Liver (tissue), 9 donors: ENCODE measurements around the gene LGALS9C. TPM values are rescaled to one million over a fixed set of nuclear protein-coding genes. Genes with fewer than 3 reads are reported as not detected.
"Not testable (repeated sequence)": the region's sequence is repeated elsewhere in the genome, so short reads cannot be mapped to it uniquely, and the experiment has no call there.

ENCODE experiments used
- DNase-seq: peaks from one replicate; pipeline ENCODE4 v3.0.0-alpha.2; 2017; ENCODE audit warnings: low spot score
- H3K27ac ChIP-seq, 2 donors: one replicate each; pipeline ENCODE4 v1.7.0; 2013; ENCODE audit warnings: inconsistent platforms in 2 of 2, low read length in 2 of 2, control low read depth in 1 of 2, low read depth in 1 of 2, mild to moderate bottlenecking in 1 of 2
- H3K27me3 ChIP-seq, 4 donors: one replicate each; pipeline versions ENCODE4 v1.6.1 to v1.7.0; 2013; ENCODE audit warnings: low read length in 3 of 4, inconsistent platforms in 1 of 4, mild to moderate bottlenecking in 1 of 4, moderate library complexity in 1 of 4; ENCODE audit not compliant: control insufficient read depth in 4 of 4, insufficient read depth in 4 of 4
- H3K36me3 ChIP-seq, 4 donors: one replicate each; pipeline versions ENCODE4 v1.6.1 to v1.7.0; 2013; ENCODE audit warnings: low read length in 3 of 4, mild to moderate bottlenecking in 3 of 4, low read depth in 1 of 4, moderate library complexity in 1 of 4; ENCODE audit not compliant: control insufficient read depth in 4 of 4, insufficient read depth in 3 of 4
- H3K4me1 ChIP-seq, 4 donors: one replicate each; pipeline versions ENCODE4 v1.6.1 to v1.7.0; 2013; ENCODE audit warnings: low read length in 3 of 4, mild to moderate bottlenecking in 3 of 4, moderate library complexity in 1 of 4; ENCODE audit not compliant: control insufficient read depth in 4 of 4, insufficient read depth in 4 of 4
- H3K4me3 ChIP-seq, 3 donors: one replicate each; pipeline versions ENCODE4 v1.6.1 to v1.7.0; 2013; ENCODE audit warnings: low read length in 3 of 3, control low read depth in 1 of 3, low read depth in 1 of 3, mild to moderate bottlenecking in 1 of 3
- H3K9ac ChIP-seq, 2 donors: one replicate each; pipeline ENCODE4 v1.7.0; 2013; ENCODE audit warnings: low read length in 2 of 2, mild to moderate bottlenecking in 2 of 2, moderate library complexity in 2 of 2, control low read depth in 1 of 2, low read depth in 1 of 2
- H3K9me3 ChIP-seq, 4 donors: one replicate each; pipeline versions ENCODE4 v1.6.1 to v1.7.0; 2013; ENCODE audit warnings: low read length in 3 of 4; ENCODE audit not compliant: control insufficient read depth in 4 of 4
- RXRA ChIP-seq, 2 donors: IDR thresholded peaks; 2 replicates each; pipeline ENCODE4 v1.6.1; 2017 to 2018; ENCODE audit warnings: antibody characterized with exemption in 2 of 2, mild to moderate bottlenecking in 1 of 2
- WGBS: extraction: QIAGEN DNeasy Blood & Tissue Kit; methylation state at CpG from one replicate; pipeline ENCODE4 v1.1.7; 2013; 5-methylcytosine and 5-hydroxymethylcytosine counted together
- polyA plus RNA-seq, 2 donors: library from polyadenylated mRNA; stranded (reverse) in 1 of 2; unstranded in 1 of 2; fragments of 200-250 nt in 1 of 2; fragments of >200 nt in 1 of 2; fragmentation: Nextera tagmentation in 1 of 2; extraction: Ambion mirVana in 1 of 2; gene quantifications; one replicate each; pipeline versions ENCODE4 v1.2.1 to v1.2.3, GENCODE V29; 2013 to 2015
- total RNA-seq, 2 donors: library from RNA; depleted of rRNA; stranded (reverse); fragments of >200 nt; gene quantifications; one replicate each; pipeline ENCODE4 v1.2.3, GENCODE V29; 2014
- donor health status: healthy.
- donor health status: healthy.
- donor health status: healthy.
- donor health status: healthy.
- donor health status: healthy.

Gene LGALS9C
- total and polyA plus RNA-seq, 4 donors = 0.18 to 0.25 (median 0.24) TPM; not detected in 1

GRCh38 chr17:18478977-18479595 lies 2.5 kb downstream of the LGALS9C start:
- not testable (repeated sequence) for H3K27me3 ChIP-seq, DNase-seq, H3K4me3 ChIP-seq, H3K9me3 ChIP-seq, H3K4me1 ChIP-seq, H3K36me3 ChIP-seq, H3K9ac ChIP-seq
- WGBS = 26% methylated on average over 6 of the region's 10 CpGs
- peak in 1 of 2 donors; percentile 19 for TF ChIP-seq RXRA (IDR thresholded peaks at IDR 0.05)
- peak overlapping the region in 1 of 2 donors; percentile 59 for H3K27ac ChIP-seq

DNA sequence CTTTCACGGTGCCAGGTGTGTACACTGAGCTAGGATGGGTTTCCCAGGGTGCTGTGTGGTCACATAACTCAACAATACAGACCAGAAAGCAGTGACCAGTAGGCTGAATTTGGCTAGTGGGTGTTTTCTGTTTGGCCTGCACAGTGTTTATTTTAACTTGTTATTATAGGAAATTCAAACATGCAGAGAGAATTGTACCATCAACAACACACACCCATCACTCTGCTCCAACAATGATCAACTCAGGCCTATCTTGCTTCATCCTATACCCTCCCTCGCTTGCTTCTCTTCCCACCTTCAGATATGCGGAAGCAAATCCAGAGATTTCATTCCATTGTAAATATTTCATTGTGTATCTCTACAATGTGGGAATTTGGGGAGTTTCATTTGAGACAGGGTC lies 5.2 kb downstream of the LGALS9C start:
- not testable (repeated sequence) for H3K4me3 ChIP-seq, H3K9ac ChIP-seq, DNase-seq, H3K4me1 ChIP-seq, H3K9me3 ChIP-seq, H3K27me3 ChIP-seq, H3K27ac ChIP-seq, H3K36me3 ChIP-seq
- 68% methylated on average over 2 of the region's 3 CpGs for WGBS

DNA sequence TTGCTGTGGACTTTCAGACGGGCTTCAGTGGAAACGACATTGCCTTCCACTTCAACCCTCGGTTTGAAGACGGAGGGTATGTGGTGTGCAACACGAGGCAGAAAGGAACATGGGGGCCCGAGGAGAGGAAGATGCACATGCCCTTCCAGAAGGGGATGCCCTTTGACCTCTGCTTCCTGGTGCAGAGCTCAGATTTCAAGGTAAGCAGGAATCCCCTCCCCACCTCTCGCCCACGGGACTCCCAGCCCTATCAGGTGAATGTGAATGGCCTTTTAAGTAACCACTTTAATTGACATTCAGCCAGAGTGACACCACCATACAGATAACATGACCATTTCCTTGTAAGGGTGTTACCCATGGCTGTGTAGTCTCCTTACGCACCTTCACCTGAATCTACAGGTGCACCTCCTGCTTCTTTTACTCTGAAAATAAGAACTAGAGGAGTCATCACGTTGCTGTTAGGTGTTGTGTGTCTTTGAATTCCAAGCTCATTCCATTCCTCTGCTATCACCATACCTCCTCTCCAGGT lies 9.4 kb downstream of the LGALS9C start:
- not testable (repeated sequence) for H3K27ac ChIP-seq, H3K4me1 ChIP-seq, H3K36me3 ChIP-seq, H3K27me3 ChIP-seq, H3K9me3 ChIP-seq, DNase-seq, H3K4me3 ChIP-seq, H3K9ac ChIP-seq
- 69% methylated on average over 6 of the region's 10 CpGs for WGBS

- H3K4me1 ChIP-seq, H3K36me3 ChIP-seq, H3K4me3 ChIP-seq, H3K27ac ChIP-seq, H3K27me3 ChIP-seq, H3K9me3 ChIP-seq, H3K9ac ChIP-seq, DNase-seq: not testable (repeated sequence)
- WGBS = 76% methylated on average over 3 of the region's 10 CpGs
Measured at GRCh38 chr17:18487633-18488032, 11.0 kb downstream of the LGALS9C start.

DNA sequence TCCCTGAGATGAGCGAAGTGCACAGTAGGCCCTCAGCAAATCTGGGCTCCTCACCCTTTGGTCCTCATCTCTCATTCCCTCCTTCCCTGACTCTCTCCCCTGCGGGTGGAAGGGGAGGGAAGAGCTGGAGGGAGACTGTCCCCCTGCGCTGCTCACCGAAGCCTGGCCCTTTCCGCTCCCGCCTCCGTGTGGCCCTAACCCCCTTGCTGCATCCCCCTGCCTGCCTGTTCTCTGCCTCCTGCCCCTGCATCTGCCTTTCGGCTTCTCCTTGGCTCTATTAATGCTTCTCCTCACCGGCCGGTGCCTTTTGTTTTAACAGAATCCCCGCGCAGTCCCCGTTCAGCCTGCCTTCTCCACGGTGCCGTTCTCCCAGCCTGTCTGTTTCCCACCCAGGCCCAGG lies 12.0 kb downstream of the LGALS9C start:
- H3K27me3 ChIP-seq, H3K27ac ChIP-seq, H3K4me3 ChIP-seq, DNase-seq, H3K9ac ChIP-seq, H3K9me3 ChIP-seq, H3K4me1 ChIP-seq, H3K36me3 ChIP-seq: not testable (repeated sequence)
- 86% methylated on average over 13 of the region's 15 CpGs for WGBS

GRCh38 chr17:18490016-18490415 lies 13.4 kb downstream of the LGALS9C start:
- DNase-seq, H3K4me1 ChIP-seq, H3K27ac ChIP-seq, H3K9ac ChIP-seq, H3K9me3 ChIP-seq, H3K27me3 ChIP-seq, H3K36me3 ChIP-seq, H3K4me3 ChIP-seq: not testable (repeated sequence)
- 89% methylated on average over 2 of the region's 7 CpGs for WGBS

- not testable (repeated sequence) for H3K9ac ChIP-seq, H3K4me3 ChIP-seq, H3K9me3 ChIP-seq, DNase-seq, H3K36me3 ChIP-seq, H3K27ac ChIP-seq, H3K27me3 ChIP-seq, H3K4me1 ChIP-seq
- whole genome bisulfite sequencing = 70% methylated on average over 17 of the region's 23 CpGs
Measured at GRCh38 chr17:18492712-18493480, 16.3 kb downstream of the LGALS9C start.

- H3K4me1 ChIP-seq, H3K27ac ChIP-seq, H3K9me3 ChIP-seq, H3K36me3 ChIP-seq, H3K9ac ChIP-seq, H3K27me3 ChIP-seq, DNase-seq, H3K4me3 ChIP-seq: not testable (repeated sequence)
- WGBS = 66% methylated on average over 10 of the region's 13 CpGs
Measured at GRCh38 chr17:18494250-18494768, 17.7 kb downstream of the LGALS9C start.
